ENCODE results near the gene FITM1. TPM values are rescaled to one million over a fixed set of nuclear protein-coding genes. Genes with fewer than 3 reads are reported as not detected.

FITM1 gene
- total and polyA plus RNA-seq, 2 donors (not counting 3 experiments of a cell fraction or from before 2014, with no cell fraction given), result 0.54 TPM; not detected in 1

- POLR2A ChIA-PET, result interaction anchor here (0.6 to 1.1 kb wide), 2 partner anchors 14 to 814 kb away, joined by 4 read pairs; no protein-coding TSS in a partner anchor
Measured at GRCh38 chr14:24129410-24129998, 955 bp upstream of the FITM1 start.

More at GRCh38 chr14:24129410-24129998, 955 bp upstream of the FITM1 start:
- H3K4me2 ChIP-seq (ENCODE audit: insufficient read depth, low read length), result no peak overlapping the region
- CTCF ChIA-PET, result interaction anchor here (0.6 kb wide), 1 partner anchor 99 kb away, joined by 3 read pairs; no protein-coding TSS in a partner anchor
- no peaks in the 10 kb centered on the region for H3K27me3 ChIP-seq (ENCODE audit: control insufficient read depth in 2 of 2, insufficient read depth in 2 of 2, low read length in 2 of 2)
- dilution Hi-C loops (cut with MboI; ENCODE audit: extremely low pct_ligation_motif_present, low sequenced_read_pairs), result no loop called here
- H3K9me1 ChIP-seq (replicated peaks; ENCODE audit: control insufficient read depth, extremely low read depth, insufficient read depth, low read length), result no peaks in the 10 kb centered on the region
- intact Hi-C loops (cut with micrococcal nuclease), result no loop called here
- TF ChIP-seq, protein P1, sequence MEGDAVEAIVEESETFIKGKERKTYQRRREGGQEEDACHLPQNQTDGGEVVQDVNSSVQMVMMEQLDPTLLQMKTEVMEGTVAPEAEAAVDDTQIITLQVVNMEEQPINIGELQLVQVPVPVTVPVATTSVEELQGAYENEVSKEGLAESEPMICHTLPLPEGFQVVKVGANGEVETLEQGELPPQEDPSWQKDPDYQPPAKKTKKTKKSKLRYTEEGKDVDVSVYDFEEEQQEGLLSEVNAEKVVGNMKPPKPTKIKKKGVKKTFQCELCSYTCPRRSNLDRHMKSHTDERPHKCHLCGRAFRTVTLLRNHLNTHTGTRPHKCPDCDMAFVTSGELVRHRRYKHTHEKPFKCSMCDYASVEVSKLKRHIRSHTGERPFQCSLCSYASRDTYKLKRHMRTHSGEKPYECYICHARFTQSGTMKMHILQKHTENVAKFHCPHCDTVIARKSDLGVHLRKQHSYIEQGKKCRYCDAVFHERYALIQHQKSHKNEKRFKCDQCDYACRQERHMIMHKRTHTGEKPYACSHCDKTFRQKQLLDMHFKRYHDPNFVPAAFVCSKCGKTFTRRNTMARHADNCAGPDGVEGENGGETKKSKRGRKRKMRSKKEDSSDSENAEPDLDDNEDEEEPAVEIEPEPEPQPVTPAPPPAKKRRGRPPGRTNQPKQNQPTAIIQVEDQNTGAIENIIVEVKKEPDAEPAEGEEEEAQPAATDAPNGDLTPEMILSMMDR (IDR thresholded peaks at IDR 0.05; ENCODE audit: extremely low read depth in 1 of 2, insufficient read depth in 1 of 2, low read depth in 1 of 2, low read length in 2 of 2), result no peak
- no peak for TF ChIP-seq POLR2A (IDR thresholded peaks at IDR 0.05; ENCODE audit: low read depth, low read length)
- no peak for TF ChIP-seq MYC (IDR thresholded peaks at IDR 0.05; ENCODE audit: low read depth, low read length)
- TF ChIP-seq JUN (IDR thresholded peaks at IDR 0.05; ENCODE audit: borderline replicate concordance, insufficient read depth, insufficient read length, low read depth), result no peak
- no peak for TF ChIP-seq EZH2 (IDR thresholded peaks at IDR 0.05; ENCODE audit: borderline replicate concordance, low read depth, low read length, severe bottlenecking)
- TF ChIP-seq MAX (IDR thresholded peaks at IDR 0.05; ENCODE audit: insufficient read depth, insufficient read length), result no peak
- no peak for TF ChIP-seq FOS (IDR thresholded peaks at IDR 0.05; ENCODE audit: borderline replicate concordance, insufficient read depth, low read length)
- TF ChIP-seq POLR2AphosphoS5 (IDR thresholded peaks at IDR 0.05; ENCODE audit: insufficient read depth, low read depth, low read length), result no peak
- TF ChIP-seq GATA2 (IDR thresholded peaks at IDR 0.05; ENCODE audit: insufficient read depth, insufficient read length, low read depth, low read length), result no peak
- H3K4me3 ChIP-seq (replicated peaks in 1 of 3; ENCODE audit: insufficient read depth in 1 of 3, low read depth in 1 of 3, low read length in 3 of 3), result no peak overlapping the region
- no peak overlapping the region for H3K27ac ChIP-seq (ENCODE audit: insufficient read depth, low read depth, low read length)
- FAIRE-seq (no peak), DNase-seq (ENCODE audit: low read depth, low spot score) (no peak)
- H3K9ac ChIP-seq (replicated peaks; ENCODE audit: extremely low read depth, insufficient read depth, low read length), result no peak overlapping the region
- no peaks in the 10 kb centered on the region for H3K9me3 ChIP-seq (replicated peaks; ENCODE audit: control insufficient read depth, insufficient read depth, low read length)
- H2AFZ ChIP-seq (ENCODE audit: low read depth, low read length), result no peak overlapping the region
- no peaks in the 10 kb centered on the region for H3K4me1 ChIP-seq (ENCODE audit: control insufficient read depth, extremely low read depth, insufficient read depth, low read length)
- no peaks in the 10 kb centered on the region for H4K20me1 ChIP-seq (replicated peaks; ENCODE audit: control insufficient read depth, extremely low read depth, insufficient read depth, low read length)
- no peaks in the 10 kb centered on the region for H3K36me3 ChIP-seq (ENCODE audit: control insufficient read depth in 2 of 2, extremely low read depth in 1 of 2, insufficient read depth in 2 of 2, low read length in 2 of 2)
- BruUV-seq (replicated peaks), result no TSS peak
- no peaks in the 10 kb centered on the region for H3K79me2 ChIP-seq (ENCODE audit: control insufficient read depth, insufficient read depth, low read length)
